ENCODE measurements around the gene COL4A1.

- no peak for TF ChIP-seq ZNF274 (IDR thresholded peaks at IDR 0.05; ENCODE audit: low read depth, low read length)
- TF ChIP-seq SUZ12 (IDR thresholded peaks at IDR 0.05; ENCODE audit: extremely low read depth, insufficient read depth, insufficient read length): no peak
Observed at GRCh38 chr13:110158226-110158625, 148.7 kb downstream of the COL4A1 start.
